Left lung (tissue), 14 donors: ENCODE measurements around the gene PYY. TPM values are rescaled to one million over a fixed set of nuclear protein-coding genes. Genes with fewer than 3 reads are reported as not detected.

Source experiments
- ATAC-seq: fragments of 200-7000 bp; cut with Tn5 transposase; one replicate; pipeline ENCODE4 v1.9.1; 2020; ENCODE audit warnings: moderate library complexity
- DNase-seq, 4 donors: peaks; one replicate each; pipeline ENCODE4 v3.0.0-alpha.2; 2013 to 2020
- H3K27ac ChIP-seq, 2 donors: fragments of 200-600 bp; sonication (generic) in 1 of 2; one replicate each; pipeline versions ENCODE4 v1.5.0 to v1.8.0; 2020 to 2021
- H3K27me3 ChIP-seq, 2 donors: fragments of 200-600 bp; sonication (generic) in 1 of 2; one replicate each; pipeline versions ENCODE4 v1.5.0 to v1.8.0; 2020 to 2021
- H3K36me3 ChIP-seq, 2 donors: fragments of 200-600 bp; sonication (generic) in 1 of 2; one replicate each; pipeline versions ENCODE4 v1.5.0 to v1.8.0; 2020 to 2021
- H3K4me1 ChIP-seq, 2 donors: fragments of 200-600 bp; one replicate each; pipeline ENCODE4 v1.8.0; 2021
- H3K4me3 ChIP-seq, 2 donors: fragments of 200-600 bp; sonication (generic) in 1 of 2; one replicate each; pipeline versions ENCODE4 v1.5.0 to v1.8.0; 2020 to 2021; ENCODE audit warnings: mild to moderate bottlenecking in 1 of 2
- H3K9me3 ChIP-seq, 2 donors: fragments of 200-600 bp; sonication (generic) in 1 of 2; one replicate each; pipeline versions ENCODE4 v1.5.0 to v1.8.0; 2020 to 2021
- intact Hi-C, 2 donors: fragments of 100-400 bp; cut with DNase I; formaldehyde crosslinking; loops; one replicate each; pipeline versions ENCODE4 v1.11.2 to v1.14.2; 2022
- long read RNA-seq, 12 donors: library from polyadenylated mRNA in 2 of 12; unstranded in 2 of 12; transcript quantifications; one replicate each; pipeline ENCODE4 v2.0.0 and lab custom pipeline, GENCODE V29; 2019 to 2026
- polyA plus RNA-seq, 6 donors: library from polyadenylated mRNA; unstranded; fragments of 120-200 nt; gene quantifications; one replicate each; pipeline ENCODE4 v1.2.1, GENCODE V29; 2013; ENCODE audit not compliant: insufficient read length in 6 of 6
- total RNA-seq, 2 donors: library from RNA; stranded (reverse); fragmentation: NEBNext Ultra II Directional; extraction: Animal tissue kit (Norgen Biotek cat#: 25700); gene quantifications; one replicate each; pipeline ENCODE4 v1.2.1, GENCODE V29; 2021
- TF ChIP-seq, protein P1 (sequence below), 2 donors: fragments of 200-600 bp; sonication (generic) in 1 of 2; IDR thresholded peaks; one replicate each; pipeline versions ENCODE4 v1.5.0 to v1.8.0; 2021; ENCODE audit warnings: antibody characterized with exemption in 2 of 2
- donor health status: DM: no; HTN: yes; CAD: no.
- donor health status: DM: no; HTN: no; CAD: no.

The PYY gene
- total RNA-seq (not detected), polyA plus RNA-seq (under 1 TPM in 4 of 6 donors, not detected in 2; 0.21 to 0.68 (median 0.43) TPM)
- long read RNA-seq, donor 1, result 0 reads
- long read RNA-seq, donor 2, result 0 reads
- long read RNA-seq, donor 3, result 0 reads
- long read RNA-seq, donor 4, result 0 reads
- long read RNA-seq, donor 5, result 0 reads
- long read RNA-seq, donor 6, result 0 reads
- long read RNA-seq, donor 7, result 0 reads
- long read RNA-seq, donor 8, result 0 reads
- long read RNA-seq, donor 9, result 0 reads
- long read RNA-seq, donor 10, result 0 reads
- long read RNA-seq, donor 11, result 0 reads
- long read RNA-seq, donor 12, result 0 reads

- H3K9me3 ChIP-seq, result no peaks in the 10 kb centered on the region
- H3K36me3 ChIP-seq, result no peaks in the 10 kb centered on the region
- peaks cover 31 to 70% of the 10 kb centered on the region in 2 donors for H3K27me3 ChIP-seq
- DNase-seq (peak in 1 of 4 donors; percentile 40), ATAC-seq (no peak)
- H3K4me3 ChIP-seq, result no peak within 1 kb of the TSS
- TF ChIP-seq, protein P1, sequence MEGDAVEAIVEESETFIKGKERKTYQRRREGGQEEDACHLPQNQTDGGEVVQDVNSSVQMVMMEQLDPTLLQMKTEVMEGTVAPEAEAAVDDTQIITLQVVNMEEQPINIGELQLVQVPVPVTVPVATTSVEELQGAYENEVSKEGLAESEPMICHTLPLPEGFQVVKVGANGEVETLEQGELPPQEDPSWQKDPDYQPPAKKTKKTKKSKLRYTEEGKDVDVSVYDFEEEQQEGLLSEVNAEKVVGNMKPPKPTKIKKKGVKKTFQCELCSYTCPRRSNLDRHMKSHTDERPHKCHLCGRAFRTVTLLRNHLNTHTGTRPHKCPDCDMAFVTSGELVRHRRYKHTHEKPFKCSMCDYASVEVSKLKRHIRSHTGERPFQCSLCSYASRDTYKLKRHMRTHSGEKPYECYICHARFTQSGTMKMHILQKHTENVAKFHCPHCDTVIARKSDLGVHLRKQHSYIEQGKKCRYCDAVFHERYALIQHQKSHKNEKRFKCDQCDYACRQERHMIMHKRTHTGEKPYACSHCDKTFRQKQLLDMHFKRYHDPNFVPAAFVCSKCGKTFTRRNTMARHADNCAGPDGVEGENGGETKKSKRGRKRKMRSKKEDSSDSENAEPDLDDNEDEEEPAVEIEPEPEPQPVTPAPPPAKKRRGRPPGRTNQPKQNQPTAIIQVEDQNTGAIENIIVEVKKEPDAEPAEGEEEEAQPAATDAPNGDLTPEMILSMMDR (IDR thresholded peaks at IDR 0.05), result no peak
- intact Hi-C loops, result no loop called here
- no peak within 1 kb of the TSS for H3K27ac ChIP-seq
- peaks cover 9 to 10% of the 10 kb centered on the region in 2 donors for H3K4me1 ChIP-seq
Measured at GRCh38 chr17:43953746-43954145, at the start of gene PYY. PYY (minus strand) TSS chr17:43953940; CDS start chr17:43953483, 457 bp downstream.

DNA sequence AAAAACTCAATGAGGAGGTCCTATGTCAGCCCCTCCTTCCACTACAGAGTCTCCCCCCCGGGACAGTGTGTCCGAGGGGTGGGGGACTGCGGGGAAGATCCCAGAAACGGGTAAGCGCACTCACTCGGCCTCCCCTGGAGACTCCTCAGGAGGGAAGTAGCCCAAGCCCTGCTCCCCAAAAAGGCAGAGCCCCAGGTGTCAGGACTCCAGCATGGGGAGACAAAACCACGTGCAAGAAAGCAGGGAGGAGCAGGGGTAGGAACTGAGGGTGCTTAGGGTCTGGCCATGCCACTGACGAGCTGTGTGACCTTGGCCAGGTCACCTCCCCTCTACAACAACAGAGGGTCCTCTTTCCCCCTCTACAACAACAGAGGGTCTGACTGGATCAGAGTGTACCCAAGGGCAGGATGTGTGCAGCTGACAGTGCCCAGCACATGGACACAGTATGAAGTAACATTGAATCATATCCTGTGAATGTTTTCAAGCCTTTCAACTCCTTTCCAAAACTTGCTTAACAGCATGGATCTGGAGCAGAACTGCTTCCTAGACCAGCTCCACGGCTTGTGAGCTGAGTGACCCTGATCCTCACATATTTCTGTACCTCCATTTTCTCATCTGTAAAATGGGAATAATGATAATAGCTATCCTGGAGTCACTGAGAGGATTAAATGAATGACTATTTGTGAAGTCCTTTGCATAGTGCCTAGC is 48.6 kb upstream of the PYY start:
- intact Hi-C loops, result no loop called here
- no peak for ATAC-seq

DNA sequence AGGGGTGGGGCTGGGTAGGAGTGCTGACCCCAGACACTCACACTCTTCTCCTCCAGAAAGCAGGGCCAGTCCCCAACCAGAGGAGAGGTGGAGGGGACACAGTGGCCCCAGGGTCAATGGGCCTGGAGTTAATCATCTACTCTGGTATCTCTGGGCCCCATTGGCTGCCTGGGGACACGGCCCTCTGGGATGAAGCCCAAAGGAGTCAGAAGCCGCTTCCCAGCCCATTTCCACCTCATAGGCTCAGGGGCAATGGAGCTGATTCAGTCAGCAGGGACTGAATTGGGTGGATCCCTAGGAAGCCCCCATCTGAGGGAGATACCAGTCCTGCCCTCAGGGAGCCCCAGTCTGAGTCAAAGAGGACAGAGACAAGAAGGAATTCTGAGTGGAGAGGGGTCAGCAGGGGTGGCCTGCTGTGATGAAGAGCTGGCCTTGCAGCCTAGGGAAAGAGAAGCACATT is 47.8 kb upstream of the PYY start:
- intact Hi-C loops, result no loop called here
- H3K9me3 ChIP-seq, result no peaks in the 10 kb centered on the region
- TF ChIP-seq, protein P1 (IDR thresholded peaks at IDR 0.05), result no peak
- H3K27ac ChIP-seq, result no peak overlapping the region
- no peaks in the 10 kb centered on the region for H3K36me3 ChIP-seq
- peaks cover 15 to 22% of the 10 kb centered on the region in 2 donors for H3K4me1 ChIP-seq
- DNase-seq, result no peak
- no peak for ATAC-seq
- H3K4me3 ChIP-seq, result no peak overlapping the region
- peaks cover 22 to 45% of the 10 kb centered on the region in 2 donors for H3K27me3 ChIP-seq

More for the DNA sequence above, 48.6 kb upstream of the PYY start:
- Histone ChIP-seq H3K27me3 (peaks cover 22 to 49% of the 10 kb centered on the region in 2 donors), H3K36me3 (no peaks in the 10 kb centered on the region), H3K27ac (no peak overlapping the region), H3K9me3 (no peaks in the 10 kb centered on the region), H3K4me1 (peaks cover 17 to 26% of the 10 kb centered on the region in 2 donors), H3K4me3 (no peak overlapping the region)
- TF ChIP-seq, protein P1 (IDR thresholded peaks at IDR 0.05), result no peak
- DNase-seq, result no peak

DNA sequence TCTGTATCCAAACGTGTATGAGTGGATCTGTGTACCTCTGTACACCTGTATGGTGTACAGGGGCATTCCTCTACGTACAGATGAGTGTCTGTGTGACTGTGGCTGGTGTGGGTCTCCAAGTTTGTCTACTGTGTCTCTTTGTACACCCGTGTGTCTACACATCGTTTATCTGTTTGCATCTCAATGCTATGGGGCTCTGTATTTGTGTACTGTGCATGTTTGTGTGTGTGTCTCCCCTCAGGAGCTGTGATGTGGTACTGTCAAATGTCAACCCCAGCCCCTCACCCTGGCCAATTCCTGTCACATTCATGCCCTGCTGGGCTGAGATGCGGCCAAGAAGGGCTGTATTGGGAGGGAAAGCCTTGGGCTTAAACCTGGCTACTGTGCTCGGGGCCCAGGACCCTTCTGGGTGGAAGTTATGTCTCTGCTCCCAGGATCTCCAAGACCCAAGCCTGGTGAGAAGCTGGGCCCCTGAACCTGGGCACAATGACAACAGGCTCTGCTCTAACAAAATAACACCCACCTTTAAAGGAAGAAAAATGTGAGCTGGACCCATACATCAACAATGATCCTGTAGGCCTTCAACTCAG is 47.2 kb upstream of the PYY start:
- no peaks in the 10 kb centered on the region for H3K9me3 ChIP-seq
- DNase-seq, result no peak
- H3K27ac ChIP-seq, result no peak overlapping the region
- TF ChIP-seq, protein P1 (IDR thresholded peaks at IDR 0.05), result no peak
- no peak for ATAC-seq
- peaks cover 11 to 16% of the 10 kb centered on the region in 2 donors for H3K4me1 ChIP-seq
- intact Hi-C loops, result no loop called here
- no peaks in the 10 kb centered on the region for H3K36me3 ChIP-seq
- H3K4me3 ChIP-seq, result no peak overlapping the region
- peaks cover 19 to 39% of the 10 kb centered on the region in 2 donors for H3K27me3 ChIP-seq
